ENCODE results near the gene ADIRF.
"Not testable (repeated sequence)": the region's sequence is repeated elsewhere in the genome, so short reads cannot be mapped to it uniquely, and the experiment has no call there.

The ADIRF gene

DNA sequence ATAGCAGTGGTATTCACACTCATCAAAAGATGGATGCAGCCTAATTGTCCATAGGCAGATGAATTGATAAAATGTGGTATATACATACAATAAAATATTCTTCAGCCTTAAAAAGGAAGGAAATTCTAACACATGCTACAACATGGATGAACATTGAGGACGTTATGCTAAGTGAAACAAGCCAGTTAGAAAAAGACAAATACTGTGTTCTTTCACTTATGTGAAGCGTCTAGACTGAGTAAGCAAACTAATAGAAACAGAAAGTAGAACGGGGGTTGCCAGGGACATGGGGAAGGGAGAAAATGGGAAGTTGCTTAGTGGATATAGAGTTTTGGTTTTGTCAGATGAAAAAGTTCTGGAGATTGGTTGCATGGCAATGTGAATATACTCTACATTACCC is 45.2 kb downstream of the ADIRF start:
- not testable (repeated sequence) for H3K27me3 ChIP-seq (replicated peaks; ENCODE audit: control insufficient read depth, insufficient read depth, low read length); H3K36me3 ChIP-seq (ENCODE audit: control insufficient read depth, insufficient read depth, low read length); H3K4me3 ChIP-seq (replicated peaks; ENCODE audit: low read depth, low read length); DNase-seq (ENCODE audit: extremely low read depth, insufficient read length)

- H3K36me3 ChIP-seq (ENCODE audit: control insufficient read depth, insufficient read depth, low read length); H3K27me3 ChIP-seq (replicated peaks; ENCODE audit: control insufficient read depth, insufficient read depth, low read length); DNase-seq (ENCODE audit: extremely low read depth, insufficient read length); H3K4me3 ChIP-seq (replicated peaks; ENCODE audit: low read depth, low read length): not testable (repeated sequence)
These were observed 46.9 kb downstream of the ADIRF start for GRCh38 chr10:87014986-87015716.

DNA sequence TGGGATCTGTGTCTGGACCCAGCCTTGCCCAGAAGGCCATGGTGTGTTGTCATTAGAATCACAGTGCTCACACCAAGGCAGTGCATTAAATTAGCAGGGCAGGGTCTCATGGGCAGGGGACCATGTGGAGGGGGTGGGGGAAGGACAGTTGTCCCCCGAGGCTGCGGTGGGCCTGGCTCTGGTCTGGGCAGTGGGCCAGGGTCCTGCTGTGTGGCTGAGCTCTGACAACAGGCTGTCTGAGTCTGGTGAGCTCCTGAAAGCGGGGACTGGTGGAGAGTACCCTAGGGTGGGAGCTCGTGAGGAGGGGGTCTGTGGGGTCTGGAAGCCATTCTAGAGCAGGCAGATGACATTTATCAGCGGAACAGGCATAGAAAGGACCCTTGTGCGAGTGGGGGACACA is 49.8 kb downstream of the ADIRF start:
- not testable (repeated sequence) for H3K36me3 ChIP-seq (ENCODE audit: control insufficient read depth, insufficient read depth, low read length); DNase-seq (ENCODE audit: extremely low read depth, insufficient read length); H3K27me3 ChIP-seq (replicated peaks; ENCODE audit: control insufficient read depth, insufficient read depth, low read length); H3K4me3 ChIP-seq (replicated peaks; ENCODE audit: low read depth, low read length)

DNA sequence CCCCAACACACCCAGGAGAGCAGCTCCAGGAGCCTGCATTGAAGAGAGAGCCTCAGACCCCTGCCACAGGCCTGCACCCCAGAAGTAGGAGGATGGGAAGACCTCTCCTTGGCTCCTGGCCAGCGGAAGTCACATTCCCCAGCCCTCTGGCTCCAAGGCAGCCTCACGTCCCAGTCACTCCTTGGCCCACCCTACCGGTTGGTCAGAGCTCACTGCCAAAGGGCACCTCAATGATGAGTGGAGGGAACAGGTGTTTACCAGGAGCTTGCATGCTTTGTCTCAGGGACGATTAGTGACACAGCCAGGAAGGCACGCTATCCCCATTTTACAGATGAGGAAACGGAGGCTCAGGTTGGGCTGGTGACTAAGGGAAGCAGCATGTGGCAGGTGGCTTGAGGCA is 50.8 kb downstream of the ADIRF start:
- not testable (repeated sequence) for H3K27me3 ChIP-seq (replicated peaks; ENCODE audit: control insufficient read depth, insufficient read depth, low read length); H3K4me3 ChIP-seq (replicated peaks; ENCODE audit: low read depth, low read length); DNase-seq (ENCODE audit: extremely low read depth, insufficient read length); H3K36me3 ChIP-seq (ENCODE audit: control insufficient read depth, insufficient read depth, low read length)

DNA sequence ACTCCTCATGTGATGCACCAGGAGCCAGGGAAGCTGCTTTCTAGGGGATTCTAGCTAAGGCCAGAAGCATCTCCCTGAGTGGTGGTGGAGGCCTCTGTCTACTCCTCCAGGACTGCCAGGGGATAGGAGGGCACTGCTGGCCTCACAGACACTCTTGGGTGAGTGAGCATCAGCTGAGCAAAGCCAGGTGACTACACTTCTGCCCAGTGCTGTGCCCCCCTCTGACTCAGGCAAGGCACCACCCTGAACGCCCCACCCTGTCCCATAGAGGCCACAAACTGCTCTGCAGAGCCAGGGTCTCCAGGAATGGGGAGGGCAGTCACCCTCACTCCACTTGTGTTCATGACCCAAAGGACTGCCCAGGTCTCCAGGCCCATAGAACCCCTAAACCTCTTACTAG is 51.2 kb downstream of the ADIRF start:
- not testable (repeated sequence) for H3K27me3 ChIP-seq (replicated peaks; ENCODE audit: control insufficient read depth, insufficient read depth, low read length); H3K36me3 ChIP-seq (ENCODE audit: control insufficient read depth, insufficient read depth, low read length); DNase-seq (ENCODE audit: extremely low read depth, insufficient read length); H3K4me3 ChIP-seq (replicated peaks; ENCODE audit: low read depth, low read length)

GRCh38 chr10:87020056-87020455 is 51.8 kb downstream of the ADIRF start, which contains the start of gene FAM25A:
FAM25A (plus strand) TSS chr10:87020294; CDS start chr10:87020325, 31 bp downstream.
- H3K4me3 ChIP-seq (replicated peaks; ENCODE audit: low read depth, low read length); H3K27me3 ChIP-seq (replicated peaks; ENCODE audit: control insufficient read depth, insufficient read depth, low read length); H3K36me3 ChIP-seq (ENCODE audit: control insufficient read depth, insufficient read depth, low read length); DNase-seq (ENCODE audit: extremely low read depth, insufficient read length): not testable (repeated sequence)

Measured in GM06990 (cell line).